Fibroblast of mammary gland (primary cell): ENCODE measurements around the gene COG5.
A peak's percentile ranks its signal among the peaks of the same experiment; 100 is the strongest.

Experiments
- DNase-seq: peaks from one replicate; pipeline ENCODE4 v3.0.0-alpha.2; 2010; ENCODE audit warnings: low read depth
- H3K4me3 ChIP-seq: 2 replicates; pipeline ENCODE4 v1.5.1; 2011; ENCODE audit warnings: low read depth, mild to moderate bottlenecking, low read length, moderate library complexity; ENCODE audit not compliant: control insufficient read depth
- TF ChIP-seq, protein P1 (sequence below): conservative IDR thresholded peaks from 2 replicates; pipeline ENCODE4 v1.5.1; 2011; ENCODE audit warnings: low read depth, low read length, inconsistent platforms; ENCODE audit not compliant: control insufficient read depth, insufficient read depth

COG5 gene

DNA sequence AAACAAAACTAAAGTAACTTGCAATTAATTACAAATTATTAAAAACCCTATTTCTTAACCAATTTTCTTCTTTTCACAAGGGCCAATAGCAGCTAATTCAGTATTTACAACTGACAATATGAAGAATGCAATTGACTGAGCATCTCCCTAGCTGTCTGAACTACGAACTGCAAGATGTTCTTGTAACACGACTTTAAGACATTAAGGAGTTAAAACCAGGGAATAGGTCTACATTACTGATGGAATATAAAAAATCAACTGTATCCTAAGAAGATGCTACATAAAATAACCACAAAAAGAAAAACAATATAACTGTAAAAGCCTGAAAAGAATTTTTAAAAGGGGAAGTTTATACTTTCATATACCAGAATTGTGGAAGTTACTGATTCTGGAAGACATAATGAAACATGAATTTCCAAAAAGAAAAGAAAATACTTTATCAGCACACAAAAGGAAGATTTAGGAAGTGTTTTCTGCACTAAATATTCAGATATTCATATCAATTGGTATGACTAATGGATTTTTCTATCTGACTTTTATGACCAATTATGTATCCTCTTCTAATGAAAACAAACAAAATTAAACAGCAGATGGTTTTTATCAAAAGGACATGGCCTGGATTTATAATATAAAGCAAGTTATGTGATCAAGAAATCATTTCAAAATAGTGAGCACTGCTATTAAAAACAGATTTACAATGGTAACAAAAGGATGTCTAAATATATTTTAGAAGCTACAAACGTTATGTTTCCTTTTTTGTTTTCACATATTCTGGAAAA lies 92.2 kb downstream of the COG5 start:
- H3K4me3 ChIP-seq: no peak overlapping the region
- DNase-seq: peak; percentile 19
- TF ChIP-seq, protein P1, sequence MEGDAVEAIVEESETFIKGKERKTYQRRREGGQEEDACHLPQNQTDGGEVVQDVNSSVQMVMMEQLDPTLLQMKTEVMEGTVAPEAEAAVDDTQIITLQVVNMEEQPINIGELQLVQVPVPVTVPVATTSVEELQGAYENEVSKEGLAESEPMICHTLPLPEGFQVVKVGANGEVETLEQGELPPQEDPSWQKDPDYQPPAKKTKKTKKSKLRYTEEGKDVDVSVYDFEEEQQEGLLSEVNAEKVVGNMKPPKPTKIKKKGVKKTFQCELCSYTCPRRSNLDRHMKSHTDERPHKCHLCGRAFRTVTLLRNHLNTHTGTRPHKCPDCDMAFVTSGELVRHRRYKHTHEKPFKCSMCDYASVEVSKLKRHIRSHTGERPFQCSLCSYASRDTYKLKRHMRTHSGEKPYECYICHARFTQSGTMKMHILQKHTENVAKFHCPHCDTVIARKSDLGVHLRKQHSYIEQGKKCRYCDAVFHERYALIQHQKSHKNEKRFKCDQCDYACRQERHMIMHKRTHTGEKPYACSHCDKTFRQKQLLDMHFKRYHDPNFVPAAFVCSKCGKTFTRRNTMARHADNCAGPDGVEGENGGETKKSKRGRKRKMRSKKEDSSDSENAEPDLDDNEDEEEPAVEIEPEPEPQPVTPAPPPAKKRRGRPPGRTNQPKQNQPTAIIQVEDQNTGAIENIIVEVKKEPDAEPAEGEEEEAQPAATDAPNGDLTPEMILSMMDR: peak; percentile 6

GRCh38 chr7:107469929-107470328 lies 93.8 kb downstream of the COG5 start, which contains the start of gene GPR22:
Gene GPR22 (plus strand): TSS chr7:107470057. CDS start chr7:107474061, 4,004 bp downstream.
- DNase-seq: no peak
- H3K4me3 ChIP-seq: no peak within 1 kb of the TSS
- TF ChIP-seq, protein P1: no peak

DNA sequence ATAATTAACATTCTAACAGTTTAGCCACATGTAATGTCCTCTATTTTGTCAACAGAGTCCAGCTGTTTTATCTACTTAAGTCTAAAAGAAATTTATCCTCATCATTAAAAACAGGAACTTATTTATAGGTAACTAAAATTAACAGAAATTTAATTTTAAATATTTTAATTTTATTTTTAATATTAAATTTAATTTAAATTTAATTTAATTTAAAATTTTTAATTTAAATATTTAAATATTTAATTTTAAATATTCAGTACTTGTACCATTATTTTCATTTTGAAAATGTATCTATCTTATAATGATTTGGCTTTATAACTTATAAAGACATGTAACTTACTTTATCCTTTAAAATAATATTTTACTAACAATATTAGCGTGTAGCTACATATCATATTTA lies 94.9 kb downstream of the COG5 start:
- DNase-seq: no peak
- TF ChIP-seq, protein P1: no peak
- H3K4me3 ChIP-seq: no peak overlapping the region

DNA sequence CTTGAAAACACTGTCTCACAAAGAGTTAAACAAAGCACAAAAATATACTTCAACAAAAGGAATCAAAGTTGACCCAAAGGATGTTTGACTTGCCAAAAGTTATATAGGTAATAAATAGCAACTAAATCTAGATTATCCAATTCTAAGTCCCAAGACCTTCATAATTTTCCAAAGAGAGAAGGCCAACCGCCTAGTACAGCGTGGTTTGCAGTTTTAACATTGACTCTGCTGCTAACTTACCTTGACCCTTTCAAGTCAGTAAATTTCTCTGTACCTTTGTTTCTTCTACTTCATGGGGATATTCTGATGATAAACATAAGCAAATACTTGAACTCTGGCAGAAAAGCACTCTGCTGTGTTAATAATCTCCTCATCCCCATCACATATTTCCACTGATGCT lies 95.7 kb downstream of the COG5 start:
- no peak overlapping the region for H3K4me3 ChIP-seq
- TF ChIP-seq, protein P1: no peak
- no peak for DNase-seq

- DNase-seq: no peak
- TF ChIP-seq, protein P1: no peak
- no peak overlapping the region for H3K4me3 ChIP-seq
Measured at GRCh38 chr7:107464666-107465226, 99.0 kb downstream of the COG5 start.

- DNase-seq: peak; percentile 85
- no peak overlapping the region for H3K4me3 ChIP-seq
- TF ChIP-seq, protein P1: peak; percentile 95
Measured at GRCh38 chr7:107463139-107464078, 100.3 kb downstream of the COG5 start.
